ENCODE results near the gene BSX. TPM values are rescaled to one million over a fixed set of nuclear protein-coding genes. Genes with fewer than 3 reads are reported as not detected.

BSX gene
- total RNA-seq, 1 experiment from 2014 or later, result not detected

GRCh38 chr11:122979103-122979814, 2.4 kb downstream of the BSX start:
- Histone ChIP-seq H4K20me1 (ENCODE audit: low read length) (no peaks in the 10 kb centered on the region), H3F3A (ENCODE audit: low read length, unreplicated experiment) (no peaks in the 10 kb centered on the region), H3K4me1 (ENCODE audit: insufficient read depth, low read length) (no peaks in the 10 kb centered on the region), H3K79me2 (ENCODE audit: low read length) (no peaks in the 10 kb centered on the region), H3K27ac (ENCODE audit: low read length) (no peak overlapping the region), H2AFZ (ENCODE audit: low read length) (no peak overlapping the region), H3K9me3 (ENCODE audit: low read length) (no peaks in the 10 kb centered on the region), H3K4me3 (ENCODE audit: low read length) (no peak overlapping the region), H3K9ac (ENCODE audit: low read length) (no peak overlapping the region), H3K9me2 (replicated peaks; ENCODE audit: low read length) (no peaks in the 10 kb centered on the region), H3K4me2 (ENCODE audit: low read length) (no peak overlapping the region), H3K36me3 (ENCODE audit: low read depth, low read length) (no peaks in the 10 kb centered on the region), H3K27me3 (ENCODE audit: low read length) (peaks cover 97% of the 10 kb centered on the region)
- TF ChIP-seq CTCF (conservative IDR thresholded peaks at IDR 0.05; ENCODE audit: low read depth, low read length), result no peak
- no peak for TF ChIP-seq EZH2 (IDR thresholded peaks at IDR 0.05; ENCODE audit: low read length, unreplicated experiment)
- no peak for TF ChIP-seq EZH2phosphoT487 (IDR thresholded peaks at IDR 0.05; ENCODE audit: borderline replicate concordance, low read length)
- no TSS peak for BruUV-seq (replicated peaks)
- CTCF ChIA-PET, result no interaction called here
- intact Hi-C loops (cut with micrococcal nuclease), result no loop called here
- POLR2A ChIA-PET (ENCODE audit: unreplicated experiment), result no interaction called here
- no peak for ATAC-seq
- no peak for DNase-seq

GRCh38 chr11:122978299-122978620, 3.4 kb downstream of the BSX start:
- intact Hi-C loops (cut with micrococcal nuclease), result no loop called here
- Histone ChIP-seq H3K27ac (ENCODE audit: low read length) (no peak overlapping the region), H3K4me1 (ENCODE audit: insufficient read depth, low read length) (no peaks in the 10 kb centered on the region), H4K20me1 (ENCODE audit: low read length) (no peaks in the 10 kb centered on the region), H3K9me2 (replicated peaks; ENCODE audit: low read length) (no peaks in the 10 kb centered on the region), H3F3A (ENCODE audit: low read length, unreplicated experiment) (no peaks in the 10 kb centered on the region), H3K79me2 (ENCODE audit: low read length) (no peaks in the 10 kb centered on the region), H3K36me3 (ENCODE audit: low read depth, low read length) (no peaks in the 10 kb centered on the region), H3K27me3 (ENCODE audit: low read length) (peaks cover 97% of the 10 kb centered on the region), H3K4me3 (ENCODE audit: low read length) (no peak overlapping the region), H3K9ac (ENCODE audit: low read length) (no peak overlapping the region), H3K9me3 (ENCODE audit: low read length) (no peaks in the 10 kb centered on the region), H2AFZ (ENCODE audit: low read length) (no peak overlapping the region), H3K4me2 (ENCODE audit: low read length) (no peak overlapping the region)
- ATAC-seq (no peak), DNase-seq (no peak)
- ChIA-PET POLR2A (ENCODE audit: unreplicated experiment) (no interaction called here), CTCF (no interaction called here)
- TF ChIP-seq CTCF (conservative IDR thresholded peaks at IDR 0.05; ENCODE audit: low read depth, low read length) (no peak), EZH2phosphoT487 (IDR thresholded peaks at IDR 0.05; ENCODE audit: borderline replicate concordance, low read length) (no peak), EZH2 (IDR thresholded peaks at IDR 0.05; ENCODE audit: low read length, unreplicated experiment) (no peak)
- no TSS peak for BruUV-seq (replicated peaks)

GRCh38 chr11:122977470-122978298, 4.0 kb downstream of the BSX start:
- Histone ChIP-seq H2AFZ (ENCODE audit: low read length) (no peak overlapping the region), H3K9me2 (replicated peaks; ENCODE audit: low read length) (no peaks in the 10 kb centered on the region), H3K27ac (ENCODE audit: low read length) (no peak overlapping the region), H3F3A (ENCODE audit: low read length, unreplicated experiment) (no peaks in the 10 kb centered on the region), H4K20me1 (ENCODE audit: low read length) (no peaks in the 10 kb centered on the region), H3K36me3 (ENCODE audit: low read depth, low read length) (no peaks in the 10 kb centered on the region), H3K9me3 (ENCODE audit: low read length) (no peaks in the 10 kb centered on the region), H3K4me1 (ENCODE audit: insufficient read depth, low read length) (no peaks in the 10 kb centered on the region), H3K27me3 (ENCODE audit: low read length) (peaks cover 97% of the 10 kb centered on the region), H3K79me2 (ENCODE audit: low read length) (no peaks in the 10 kb centered on the region), H3K4me3 (ENCODE audit: low read length) (no peak overlapping the region), H3K4me2 (ENCODE audit: low read length) (no peak overlapping the region), H3K9ac (ENCODE audit: low read length) (no peak overlapping the region)
- DNase-seq (no peak), ATAC-seq (no peak)
- TF ChIP-seq EZH2 (IDR thresholded peaks at IDR 0.05; ENCODE audit: low read length, unreplicated experiment) (no peak), CTCF (conservative IDR thresholded peaks at IDR 0.05; ENCODE audit: low read depth, low read length) (no peak), EZH2phosphoT487 (IDR thresholded peaks at IDR 0.05; ENCODE audit: borderline replicate concordance, low read length) (no peak)
- no TSS peak for BruUV-seq (replicated peaks)
- intact Hi-C loops (cut with micrococcal nuclease), result no loop called here
- ChIA-PET CTCF (no interaction called here), POLR2A (ENCODE audit: unreplicated experiment) (no interaction called here)
